SK-N-SH treated with all-trans-retinoic acid at 6 μM for 48 hours (cell line): ENCODE measurements around the gene SPANXN5.
"Not testable (repeated sequence)": the region's sequence is repeated elsewhere in the genome, so short reads cannot be mapped to it uniquely, and the experiment has no call there.

Experiments used
- ARNTL ChIP-seq: fragments of 450-650 bp; formaldehyde crosslinking; IDR thresholded peaks from 2 replicates; pipeline ENCODE4 v1.5.0; 2020; ENCODE audit warnings: low read depth, mild to moderate bottlenecking, moderate library complexity, borderline replicate concordance
- PATZ1 ChIP-seq: fragments of 250-450 bp; sonication (Bioruptor Pico); IDR thresholded peaks from 2 replicates; pipeline ENCODE4 v1.8.0; 2020; ENCODE audit warnings: mild to moderate bottlenecking, moderate library complexity, borderline replicate concordance
- SNAI2 ChIP-seq: fragments of 250-450 bp; sonication (Bioruptor Pico); IDR thresholded peaks from 2 replicates; pipeline ENCODE4 v1.5.0; 2020; ENCODE audit warnings: mild to moderate bottlenecking, moderate library complexity
- TSHZ2 ChIP-seq: fragments of 250-450 bp; sonication (Bioruptor Pico); IDR thresholded peaks from 2 replicates; pipeline ENCODE4 v1.5.0; 2020; ENCODE audit warnings: mild to moderate bottlenecking, moderate library complexity
- ZFP3 ChIP-seq: fragments of 250-450 bp; sonication (Bioruptor Pico); IDR thresholded peaks from 2 replicates; pipeline ENCODE4 v1.5.0; 2020; ENCODE audit warnings: mild to moderate bottlenecking, moderate library complexity
- TF ChIP-seq, protein P1 (sequence below): fragments of 250-450 bp; sonication (Bioruptor Pico); IDR thresholded peaks from 2 replicates; pipeline ENCODE4 v1.5.1; 2020; ENCODE audit warnings: low read depth, mild to moderate bottlenecking, moderate library complexity

- TF ChIP-seq ARNTL, PATZ1, ZFP3, SNAI2, TSHZ2 (CRISPR knock-in tag): not testable (repeated sequence)
- TF ChIP-seq, protein P1, sequence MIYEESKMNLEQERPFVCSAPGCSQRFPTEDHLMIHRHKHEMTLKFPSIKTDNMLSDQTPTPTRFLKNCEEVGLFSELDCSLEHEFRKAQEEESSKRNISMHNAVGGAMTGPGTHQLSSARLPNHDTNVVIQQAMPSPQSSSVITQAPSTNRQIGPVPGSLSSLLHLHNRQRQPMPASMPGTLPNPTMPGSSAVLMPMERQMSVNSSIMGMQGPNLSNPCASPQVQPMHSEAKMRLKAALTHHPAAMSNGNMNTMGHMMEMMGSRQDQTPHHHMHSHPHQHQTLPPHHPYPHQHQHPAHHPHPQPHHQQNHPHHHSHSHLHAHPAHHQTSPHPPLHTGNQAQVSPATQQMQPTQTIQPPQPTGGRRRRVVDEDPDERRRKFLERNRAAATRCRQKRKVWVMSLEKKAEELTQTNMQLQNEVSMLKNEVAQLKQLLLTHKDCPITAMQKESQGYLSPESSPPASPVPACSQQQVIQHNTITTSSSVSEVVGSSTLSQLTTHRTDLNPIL (CRISPR knock-in tag) = not testable (repeated sequence)
Measured at GRCh38 chrX:52750952-52751351, 46.3 kb downstream of the SPANXN5 start, which contains the start of gene SSX2B.
